Endothelial cell of umbilical vein (primary cell): Measurements from ENCODE around the gene HDAC4. TPM values are rescaled to one million over a fixed set of nuclear protein-coding genes. Genes with fewer than 3 reads are reported as not detected.

Experiments used
- BruUV-seq: library from RNA; stranded (reverse); fragments of 400-500 nt; replicated peaks from 2 replicates; lab custom pipeline; 2021; lab: Mats Ljungman, UMichigan
- CTCF ChIA-PET: fragments of 300-600, 350-600 bp; sonication (Branson Sonifier 250); formaldehyde crosslinking; loops from one replicate; lab custom pipeline; 2021; ENCODE audit warnings: antibody characterized with exemption, inconsistent platforms; lab: Charles Lee
- POLR2A ChIA-PET: fragments of 300-600, 350-600 bp; sonication (Branson Sonifier 250); formaldehyde crosslinking; loops from one replicate; lab custom pipeline; 2021; ENCODE audit warnings: antibody characterized with exemption, inconsistent platforms; lab: Charles Lee
- DNase-seq: peaks from one replicate; pipeline ENCODE4 v3.0.0-alpha.2; 2011; ENCODE audit warnings: low read depth, low spot score
- FAIRE-seq: peaks from 2 replicates; lab custom pipeline; 2011; peaks lifted over from hg19 to GRCh38; lab: Jason Lieb, UNC
- H2AFZ ChIP-seq: 2 replicates; pipeline ENCODE4 v1.6.0; 2012; ENCODE audit warnings: low read depth, low read length, control low read depth, inconsistent platforms
- H3K27ac ChIP-seq: 2 replicates; pipeline ENCODE4 v1.5.1; 2011; ENCODE audit warnings: low read depth, mild to moderate bottlenecking, control low read depth, low read length, moderate library complexity; ENCODE audit not compliant: insufficient read depth
- H3K27me3 ChIP-seq, 2 experiments: 2 replicates each; pipeline versions ENCODE4 v1.6.0 to v1.6.1; 2011; ENCODE audit warnings: low read length in 2 of 2, mixed read lengths in 1 of 2; ENCODE audit not compliant: control insufficient read depth in 2 of 2, insufficient read depth in 2 of 2
- H3K36me3 ChIP-seq, 2 experiments: 2 replicates in 1 of 2; 3 replicates in 1 of 2; pipeline ENCODE4 v1.5.1; 2011; ENCODE audit warnings: low read length in 2 of 2, mild to moderate bottlenecking in 1 of 2, moderate library complexity in 1 of 2; ENCODE audit not compliant: control insufficient read depth in 2 of 2, insufficient read depth in 2 of 2; ENCODE audit errors: extremely low read depth in 1 of 2
- H3K4me1 ChIP-seq: 3 replicates; pipeline ENCODE4 v1.5.1; 2011; ENCODE audit warnings: mild to moderate bottlenecking, low read length; ENCODE audit not compliant: control insufficient read depth, insufficient read depth; ENCODE audit errors: extremely low read depth
- H3K4me2 ChIP-seq: 2 replicates; pipeline ENCODE4 v1.6.1; 2011; ENCODE audit warnings: low read length, control low read depth, mixed read lengths; ENCODE audit not compliant: insufficient read depth
- H3K4me3 ChIP-seq, 3 experiments: fragments of 200-600 bp in 1 of 3; sonication (generic), shearing (Covaris generic) in 1 of 3; replicated peaks in 1 of 3; 2 replicates each; pipeline ENCODE4 v1.5.1; 2011 to 2016; ENCODE audit warnings: control low read depth in 3 of 3, low read length in 3 of 3, mild to moderate bottlenecking in 2 of 3, inconsistent platforms in 1 of 3, low read depth in 1 of 3, moderate library complexity in 1 of 3; ENCODE audit not compliant: insufficient read depth in 1 of 3
- H3K79me2 ChIP-seq: 2 replicates; pipeline ENCODE4 v1.6.0; 2012; ENCODE audit warnings: low read length, inconsistent platforms; ENCODE audit not compliant: control insufficient read depth, insufficient read depth
- H3K9ac ChIP-seq: replicated peaks from 2 replicates; pipeline ENCODE3; 2011; ENCODE audit warnings: low read length, control low read depth; ENCODE audit not compliant: insufficient read depth; ENCODE audit errors: extremely low read depth
- H3K9me1 ChIP-seq: replicated peaks from 3 replicates; pipeline ENCODE4 v1.6.0; 2011; ENCODE audit warnings: mild to moderate bottlenecking, low read length; ENCODE audit not compliant: control insufficient read depth, insufficient read depth; ENCODE audit errors: extremely low read depth
- H3K9me3 ChIP-seq: replicated peaks from 2 replicates; pipeline ENCODE4 v1.5.1; 2012; ENCODE audit warnings: low read length, inconsistent platforms; ENCODE audit not compliant: control insufficient read depth, insufficient read depth
- H4K20me1 ChIP-seq: replicated peaks from 2 replicates; pipeline ENCODE3; 2011; ENCODE audit warnings: mild to moderate bottlenecking, low read length; ENCODE audit not compliant: control insufficient read depth, insufficient read depth; ENCODE audit errors: extremely low read depth
- EZH2 ChIP-seq: IDR thresholded peaks from 2 replicates; pipeline ENCODE4 v1.6.1; 2012; ENCODE audit warnings: borderline replicate concordance, low read depth, mild to moderate bottlenecking, moderate library complexity, low read length, inconsistent platforms; ENCODE audit not compliant: severe bottlenecking
- FOS ChIP-seq: IDR thresholded peaks from 2 replicates; pipeline ENCODE4 v1.6.1; 2011; ENCODE audit warnings: mild to moderate bottlenecking, low read length, moderate library complexity, borderline replicate concordance; ENCODE audit not compliant: insufficient read depth
- GATA2 ChIP-seq: IDR thresholded peaks from 2 replicates; pipeline ENCODE4 v1.7.0; 2011; ENCODE audit warnings: low read depth, mild to moderate bottlenecking, moderate library complexity, mixed read lengths, low read length; ENCODE audit not compliant: insufficient read length, insufficient read depth
- JUN ChIP-seq: IDR thresholded peaks from 2 replicates; pipeline ENCODE4 v1.6.1; 2011; ENCODE audit warnings: borderline replicate concordance, low read depth; ENCODE audit not compliant: insufficient read length, insufficient read depth
- MYC ChIP-seq: IDR thresholded peaks from one replicate; pipeline ENCODE4 v1.6.1; 2011; ENCODE audit warnings: mild to moderate bottlenecking, low read depth, low read length
- POLR2A ChIP-seq: IDR thresholded peaks from 2 replicates; pipeline ENCODE4 v1.6.1; 2012; ENCODE audit warnings: low read depth, mild to moderate bottlenecking, control low read depth, low read length
- POLR2AphosphoS5 ChIP-seq: IDR thresholded peaks from 2 replicates; pipeline ENCODE4 v1.6.1; 2012; ENCODE audit warnings: low read depth, mild to moderate bottlenecking, control low read depth, low read length, moderate library complexity; ENCODE audit not compliant: insufficient read depth
- dilution Hi-C: fragments of 300-500 bp; cut with MboI; formaldehyde crosslinking; loops from one replicate; pipeline ENCODE4 v1.15.0; 2019; ENCODE audit warnings: low sequenced_read_pairs; ENCODE audit not compliant: extremely low pct_ligation_motif_present
- intact Hi-C: fragments of 100-400 bp; cut with micrococcal nuclease; formaldehyde crosslinking; loops from one replicate; pipeline ENCODE4 v1.10.0; 2022
- polyA plus RNA-seq, 4 experiments: library from polyadenylated mRNA; depleted of rRNA in 3 of 4; stranded (reverse) in 3 of 4; unstranded in 1 of 4; fragments of >200 nt; gene quantifications; 2 replicates each; pipeline versions ENCODE4 v1.2.1 to v1.2.3, GENCODE V29; 2011 to 2012; ENCODE audit warnings: missing spikeins in 1 of 4
- total RNA-seq: library from RNA; stranded (reverse); gene quantifications from 2 replicates; pipeline ENCODE4 v1.2.3, GENCODE V29; 2021
- TF ChIP-seq, protein P1 (sequence below), 2 donors: IDR thresholded peaks; 1 replicate in 1 of 2; 2 replicates in 1 of 2; pipeline ENCODE4 v1.5.1; 2011; ENCODE audit warnings: low read length in 2 of 2, mild to moderate bottlenecking in 2 of 2, moderate library complexity in 2 of 2, control low read depth in 1 of 2, inconsistent platforms in 1 of 2, low read depth in 1 of 2; ENCODE audit not compliant: insufficient read depth in 1 of 2; ENCODE audit errors: extremely low read depth in 1 of 2
- TF ChIP-seq, protein P2 (sequence below): IDR thresholded peaks from 2 replicates; pipeline ENCODE4 v1.6.1; 2011; ENCODE audit not compliant: insufficient read depth, insufficient read length

Gene HDAC4
- total and polyA plus RNA-seq, 2 donors (not counting 3 experiments of a cell fraction or from before 2014, with no cell fraction given), result 13.4 to 33.0 TPM

DNA sequence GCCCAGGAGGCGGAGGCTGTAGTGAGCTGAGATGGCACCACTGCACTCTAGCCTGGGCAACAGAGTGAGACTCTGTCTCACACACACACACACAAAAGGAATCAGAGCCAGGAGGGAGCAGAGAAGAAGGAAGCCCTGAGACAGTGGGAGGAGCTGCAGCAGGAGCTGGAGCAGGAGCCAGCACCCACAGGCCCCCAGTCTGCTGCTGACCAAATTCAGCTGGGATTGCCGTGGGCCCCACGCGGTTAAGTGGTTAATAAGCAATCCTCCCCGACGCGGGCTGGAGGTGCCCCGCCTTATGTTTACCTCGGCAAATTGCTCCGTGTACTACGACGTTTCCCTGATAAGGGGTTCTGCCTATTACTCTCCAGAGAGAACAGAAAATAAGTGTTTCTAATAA lies 287.6 kb downstream of the HDAC4 start:
- dilution Hi-C loops, result no loop called here
- Histone ChIP-seq H3K9me3 (no peaks in the 10 kb centered on the region), H3K9ac (no peak overlapping the region), H3K4me3 (no peak overlapping the region), H3K36me3 (no peaks in the 10 kb centered on the region), H3K27ac (no peak overlapping the region), H3K4me2 (no peak overlapping the region), H2AFZ (no peak overlapping the region), H3K27me3 (no peaks in the 10 kb centered on the region), H4K20me1 (no peaks in the 10 kb centered on the region), H3K9me1 (no peaks in the 10 kb centered on the region), H3K4me1 (peaks cover 3% of the 10 kb centered on the region), H3K79me2 (no peaks in the 10 kb centered on the region)
- intact Hi-C loops, result no loop called here
- TF ChIP-seq POLR2AphosphoS5 (no peak), MYC (no peak), GATA2 (no peak), JUN (no peak), EZH2 (no peak), FOS (no peak), POLR2A (no peak)
- TF ChIP-seq, protein P1, sequence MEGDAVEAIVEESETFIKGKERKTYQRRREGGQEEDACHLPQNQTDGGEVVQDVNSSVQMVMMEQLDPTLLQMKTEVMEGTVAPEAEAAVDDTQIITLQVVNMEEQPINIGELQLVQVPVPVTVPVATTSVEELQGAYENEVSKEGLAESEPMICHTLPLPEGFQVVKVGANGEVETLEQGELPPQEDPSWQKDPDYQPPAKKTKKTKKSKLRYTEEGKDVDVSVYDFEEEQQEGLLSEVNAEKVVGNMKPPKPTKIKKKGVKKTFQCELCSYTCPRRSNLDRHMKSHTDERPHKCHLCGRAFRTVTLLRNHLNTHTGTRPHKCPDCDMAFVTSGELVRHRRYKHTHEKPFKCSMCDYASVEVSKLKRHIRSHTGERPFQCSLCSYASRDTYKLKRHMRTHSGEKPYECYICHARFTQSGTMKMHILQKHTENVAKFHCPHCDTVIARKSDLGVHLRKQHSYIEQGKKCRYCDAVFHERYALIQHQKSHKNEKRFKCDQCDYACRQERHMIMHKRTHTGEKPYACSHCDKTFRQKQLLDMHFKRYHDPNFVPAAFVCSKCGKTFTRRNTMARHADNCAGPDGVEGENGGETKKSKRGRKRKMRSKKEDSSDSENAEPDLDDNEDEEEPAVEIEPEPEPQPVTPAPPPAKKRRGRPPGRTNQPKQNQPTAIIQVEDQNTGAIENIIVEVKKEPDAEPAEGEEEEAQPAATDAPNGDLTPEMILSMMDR (IDR thresholded peaks at IDR 0.05; ENCODE audit: extremely low read depth in 1 of 2, insufficient read depth in 1 of 2, low read depth in 1 of 2, low read length in 2 of 2), result no peak
- TF ChIP-seq, protein P2, sequence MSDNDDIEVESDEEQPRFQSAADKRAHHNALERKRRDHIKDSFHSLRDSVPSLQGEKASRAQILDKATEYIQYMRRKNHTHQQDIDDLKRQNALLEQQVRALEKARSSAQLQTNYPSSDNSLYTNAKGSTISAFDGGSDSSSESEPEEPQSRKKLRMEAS, result no peak
- ChIA-PET CTCF (interaction anchor here (1.6 kb wide), 1 partner anchor 31 kb away, joined by 6 read pairs; no protein-coding TSS in a partner anchor), POLR2A (no interaction called here)
- no peak for DNase-seq
- no TSS peak for BruUV-seq
- FAIRE-seq, result no peak
